Vagina (tissue), 2 donors: ENCODE measurements around the gene LURAP1L.

ENCODE experiments used
- CTCF ChIP-seq, 3 experiments: fragments of 450-650 bp in 2 of 3; fragments of 200-600 bp in 1 of 3; sonication (generic) in 1 of 3; IDR thresholded peaks; one replicate each; pipeline ENCODE4 v1.5.1; 2017 to 2019; ENCODE audit warnings: antibody characterized with exemption in 3 of 3, mild to moderate bottlenecking in 2 of 3, moderate library complexity in 2 of 3
- POLR2A ChIP-seq, 2 donors: fragments of 450-650 bp; IDR thresholded peaks; one replicate each; pipeline ENCODE4 v1.6.1; 2017; ENCODE audit warnings: antibody characterized with exemption in 2 of 2, mild to moderate bottlenecking in 2 of 2, moderate library complexity in 2 of 2

GRCh38 chr9:12760758-12761157 is 14.1 kb upstream of the LURAP1L start:
- TF ChIP-seq CTCF (IDR thresholded peaks at IDR 0.05) = no peak
- no peak for TF ChIP-seq POLR2A (IDR thresholded peaks at IDR 0.05)
